Sigmoid colon (tissue), 7 donors: ENCODE measurements around the gene PLPPR1. TPM values are rescaled to one million over a fixed set of nuclear protein-coding genes. Genes with fewer than 3 reads are reported as not detected.
"Not testable (repeated sequence)": the region's sequence is repeated elsewhere in the genome, so short reads cannot be mapped to it uniquely, and the experiment has no call there.

Experiments used
- DNase-seq: peaks from one replicate; pipeline ENCODE4 v3.0.0-alpha.2; 2019
- H3K27ac ChIP-seq, 4 donors: fragments of 200-600 bp; sonication (generic); one replicate each; pipeline ENCODE4 v1.5.1; 2016 to 2019; ENCODE audit warnings: mild to moderate bottlenecking in 1 of 4
- H3K27me3 ChIP-seq, 3 donors: fragments of 200-600 bp; sonication (generic); one replicate each; pipeline ENCODE4 v1.5.1; 2019; ENCODE audit warnings: mild to moderate bottlenecking in 1 of 3
- H3K36me3 ChIP-seq, 4 donors: fragments of 200-600 bp; sonication (generic); one replicate each; pipeline ENCODE4 v1.5.1; 2016 to 2019
- H3K4me1 ChIP-seq, 4 donors: fragments of 200-600 bp; sonication (generic); one replicate each; pipeline ENCODE4 v1.5.1; 2017 to 2019
- H3K4me3 ChIP-seq, 4 donors: fragments of 200-600 bp; sonication (generic); one replicate each; pipeline ENCODE4 v1.5.1; 2017 to 2019; ENCODE audit warnings: mild to moderate bottlenecking in 2 of 4, moderate library complexity in 1 of 4
- H3K9me3 ChIP-seq, 4 donors: fragments of 200-600 bp in 3 of 4; sonication (generic) in 3 of 4; one replicate each; pipeline versions ENCODE4 v1.5.1 to v1.6.1; 2013 to 2019
- CTCF ChIP-seq, 4 experiments: fragments of 450-650 bp in 3 of 4; fragments of 200-600 bp in 1 of 4; IDR thresholded peaks; one replicate each; pipeline ENCODE4 v1.5.1; 2016 to 2019; ENCODE audit warnings: antibody characterized with exemption in 4 of 4, mild to moderate bottlenecking in 3 of 4, moderate library complexity in 2 of 4
- EP300 ChIP-seq, 4 donors: sonication (generic); formaldehyde crosslinking; IDR thresholded peaks; one replicate each; pipeline ENCODE4 v1.6.1; 2017; ENCODE audit warnings: antibody characterized with exemption in 4 of 4
- POLR2A ChIP-seq, 2 donors: fragments of 450-650 bp; IDR thresholded peaks; one replicate each; pipeline ENCODE4 v1.6.1; 2016; ENCODE audit warnings: antibody characterized with exemption in 2 of 2, mild to moderate bottlenecking in 2 of 2, moderate library complexity in 2 of 2
- POLR2AphosphoS5 ChIP-seq, 4 donors: sonication (generic); formaldehyde crosslinking; IDR thresholded peaks; one replicate each; pipeline ENCODE4 v1.6.1; 2017; ENCODE audit warnings: antibody characterized with exemption in 4 of 4
- WGBS, 2 donors: extraction: QIAGEN DNeasy Blood & Tissue Kit; methylation state at CpG; one replicate each; pipeline ENCODE4 v1.1.7; 2013; 5-methylcytosine and 5-hydroxymethylcytosine counted together
- intact Hi-C: fragments of 100-400 bp; cut with DNase I; formaldehyde crosslinking; loops from one replicate; pipeline ENCODE4 v1.15.1; 2023
- polyA plus RNA-seq, 3 donors: library from polyadenylated mRNA; stranded (reverse); fragments of 200-250 nt; gene quantifications; one replicate each; pipeline ENCODE4 v1.2.3, GENCODE V29; 2013
- total RNA-seq, 4 donors: library from RNA; depleted of rRNA; stranded (reverse); fragments of >200 nt; gene quantifications; one replicate each; pipeline ENCODE4 v1.1.0, GENCODE V29; 2016
- donor health status: healthy with polysubstance abuse.
- donor health status: Bipolar disorder and iron deficiency.
- donor health status: healthy.

Gene PLPPR1
- total and polyA plus RNA-seq, 7 donors: 0.07 to 0.81 (median 0.38) TPM; not detected in 3

- H3K4me3 ChIP-seq: no peak overlapping the region
- H3K27ac ChIP-seq: no peak overlapping the region
- intact Hi-C loops: no loop called here
These were observed 246.6 kb downstream of the PLPPR1 start for GRCh38 chr9:101274971-101275768.

GRCh38 chr9:101275769-101276250 is 247.3 kb downstream of the PLPPR1 start:
- DNase-seq: no peak
- Histone ChIP-seq H3K9me3 (no peaks in the 10 kb centered on the region), H3K36me3 (no peaks in the 10 kb centered on the region), H3K4me1 (no peaks in the 10 kb centered on the region), H3K27ac (no peak overlapping the region), H3K27me3 (no peaks in the 10 kb centered on the region), H3K4me3 (no peak overlapping the region)
- intact Hi-C loops: no loop called here
- 85 to 89% methylated on average over 6 of the region's 6 CpGs for WGBS, 2 donors
- TF ChIP-seq POLR2AphosphoS5 (IDR thresholded peaks at IDR 0.05): no peak
- TF ChIP-seq EP300 (IDR thresholded peaks at IDR 0.05): no peak
- TF ChIP-seq POLR2A (IDR thresholded peaks at IDR 0.05): no peak
- no peak for TF ChIP-seq CTCF (IDR thresholded peaks at IDR 0.05)

More at GRCh38 chr9:101274971-101275768, 246.6 kb downstream of the PLPPR1 start:
- Histone ChIP-seq H3K27me3 (no peaks in the 10 kb centered on the region), H3K4me1 (no peaks in the 10 kb centered on the region), H3K36me3 (no peaks in the 10 kb centered on the region), H3K9me3 (no peaks in the 10 kb centered on the region)
- 77 to 87% methylated on average over 8 of the region's 8 CpGs for WGBS, 2 donors
- TF ChIP-seq POLR2A (IDR thresholded peaks at IDR 0.05): no peak
- TF ChIP-seq CTCF (IDR thresholded peaks at IDR 0.05): no peak
- no peak for TF ChIP-seq POLR2AphosphoS5 (IDR thresholded peaks at IDR 0.05)
- no peak for TF ChIP-seq EP300 (IDR thresholded peaks at IDR 0.05)
- no peak for DNase-seq

- H3K4me3 ChIP-seq, H3K4me1 ChIP-seq, H3K9me3 ChIP-seq, H3K36me3 ChIP-seq, intact Hi-C loops, DNase-seq, H3K27me3 ChIP-seq, H3K27ac ChIP-seq: not testable (repeated sequence)
- WGBS, 2 donors: 70 to 89% methylated on average over 12 of the region's 12 CpGs
These were observed 262.5 kb downstream of the PLPPR1 start for GRCh38 chr9:101291043-101291442.

GRCh38 chr9:101299901-101300300 is 271.4 kb downstream of the PLPPR1 start:
- TF ChIP-seq CTCF (IDR thresholded peaks at IDR 0.05): no peak
- TF ChIP-seq EP300 (IDR thresholded peaks at IDR 0.05): no peak
- TF ChIP-seq POLR2AphosphoS5 (IDR thresholded peaks at IDR 0.05): no peak
- TF ChIP-seq POLR2A (IDR thresholded peaks at IDR 0.05): no peak
- Histone ChIP-seq H3K4me1 (no peaks in the 10 kb centered on the region), H3K27me3 (no peaks in the 10 kb centered on the region), H3K9me3 (no peaks in the 10 kb centered on the region), H3K4me3 (no peak overlapping the region), H3K36me3 (no peaks in the 10 kb centered on the region), H3K27ac (no peak overlapping the region)
- no peak for DNase-seq
- intact Hi-C loops: no loop called here

- Histone ChIP-seq H3K9me3 (no peaks in the 10 kb centered on the region), H3K36me3 (no peaks in the 10 kb centered on the region), H3K4me3 (no peak overlapping the region), H3K27ac (no peak overlapping the region), H3K27me3 (no peaks in the 10 kb centered on the region), H3K4me1 (peaks cover 0 to 4% (median 0%) of the 10 kb centered on the region in 4 donors)
- intact Hi-C loops: no loop called here
- DNase-seq: no peak
- TF ChIP-seq POLR2A (IDR thresholded peaks at IDR 0.05) (no peak), EP300 (IDR thresholded peaks at IDR 0.05) (no peak), CTCF (IDR thresholded peaks at IDR 0.05) (no peak), POLR2AphosphoS5 (IDR thresholded peaks at IDR 0.05) (no peak)
- 78 to 80% methylated on average over 3 of the region's 3 CpGs for WGBS, 2 donors
These were observed 278.5 kb downstream of the PLPPR1 start for GRCh38 chr9:101307051-101307450.
